Measurements from ENCODE around the gene ETS1. TPM values are rescaled to one million over a fixed set of nuclear protein-coding genes. Genes with fewer than 3 reads are reported as not detected.

The ETS1 gene
- total RNA-seq, 1 experiment from 2014 or later: 3.7 TPM

DNA sequence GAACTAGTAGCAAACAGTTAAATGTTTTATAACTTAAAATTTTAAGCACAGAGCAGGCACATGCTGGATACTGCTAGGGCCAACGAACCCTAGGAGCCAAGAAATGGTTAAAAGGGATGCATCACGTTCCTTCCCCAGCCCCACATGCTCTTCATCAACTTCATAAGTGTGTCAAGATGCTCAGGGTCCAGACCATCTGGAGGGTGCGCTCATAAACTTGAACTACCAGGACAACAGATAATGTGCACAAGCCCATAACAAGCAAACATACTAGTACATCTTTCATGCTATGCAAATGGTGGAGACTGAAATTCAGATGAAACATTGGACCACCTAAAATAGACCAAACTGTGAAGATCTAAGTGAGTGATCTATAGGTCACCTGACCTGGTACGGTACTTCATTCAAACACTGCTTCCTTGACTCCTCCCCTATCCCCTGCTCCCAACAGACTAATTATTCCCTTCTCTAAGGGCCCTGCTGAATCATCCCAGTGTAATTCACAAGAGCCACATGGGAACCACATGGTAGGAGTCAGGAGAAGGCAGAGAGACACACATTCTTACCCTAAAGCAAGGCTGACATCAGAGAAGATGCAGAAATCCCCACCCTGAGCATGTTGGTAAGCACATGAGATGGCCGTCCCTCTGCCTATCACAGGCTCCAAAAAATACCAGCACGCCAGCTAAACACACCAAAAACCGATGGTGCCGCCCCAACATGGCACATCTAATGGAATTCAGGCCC lies 83.9 kb downstream of the ETS1 start:
- Histone ChIP-seq H3K27me3 (replicated peaks; ENCODE audit: insufficient read depth, low read depth, low read length, poor library complexity) (peaks cover 64% of the 10 kb centered on the region), H3K4me1 (ENCODE audit: insufficient read depth, low read length, poor library complexity, severe bottlenecking) (no peaks in the 10 kb centered on the region), H3K9me3 (ENCODE audit: low read depth, low read length, poor library complexity, severe bottlenecking) (no peaks in the 10 kb centered on the region), H3K4me3 (ENCODE audit: low read depth, low read length, poor library complexity, severe bottlenecking) (no peak overlapping the region), H3K36me3 (ENCODE audit: insufficient read depth, low read length, poor library complexity, severe bottlenecking) (no peaks in the 10 kb centered on the region), H3K27ac (ENCODE audit: low read depth, low read length, poor library complexity, severe bottlenecking) (no peak overlapping the region)
- ChIA-PET CTCF (no interaction called here), POLR2A (ENCODE audit: low non-redundant PET) (no interaction called here)
- no TSS peak for BruUV-seq (replicated peaks)
- intact Hi-C loops (cut with micrococcal nuclease; ENCODE audit: unreplicated experiment): no loop called here
- TF ChIP-seq EZH2 (IDR thresholded peaks at IDR 0.05; ENCODE audit: borderline replicate concordance, low read depth, low read length, poor library complexity, severe bottlenecking): no peak
- TF ChIP-seq, protein P1, sequence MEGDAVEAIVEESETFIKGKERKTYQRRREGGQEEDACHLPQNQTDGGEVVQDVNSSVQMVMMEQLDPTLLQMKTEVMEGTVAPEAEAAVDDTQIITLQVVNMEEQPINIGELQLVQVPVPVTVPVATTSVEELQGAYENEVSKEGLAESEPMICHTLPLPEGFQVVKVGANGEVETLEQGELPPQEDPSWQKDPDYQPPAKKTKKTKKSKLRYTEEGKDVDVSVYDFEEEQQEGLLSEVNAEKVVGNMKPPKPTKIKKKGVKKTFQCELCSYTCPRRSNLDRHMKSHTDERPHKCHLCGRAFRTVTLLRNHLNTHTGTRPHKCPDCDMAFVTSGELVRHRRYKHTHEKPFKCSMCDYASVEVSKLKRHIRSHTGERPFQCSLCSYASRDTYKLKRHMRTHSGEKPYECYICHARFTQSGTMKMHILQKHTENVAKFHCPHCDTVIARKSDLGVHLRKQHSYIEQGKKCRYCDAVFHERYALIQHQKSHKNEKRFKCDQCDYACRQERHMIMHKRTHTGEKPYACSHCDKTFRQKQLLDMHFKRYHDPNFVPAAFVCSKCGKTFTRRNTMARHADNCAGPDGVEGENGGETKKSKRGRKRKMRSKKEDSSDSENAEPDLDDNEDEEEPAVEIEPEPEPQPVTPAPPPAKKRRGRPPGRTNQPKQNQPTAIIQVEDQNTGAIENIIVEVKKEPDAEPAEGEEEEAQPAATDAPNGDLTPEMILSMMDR (conservative IDR thresholded peaks at IDR 0.05; ENCODE audit: low read depth, low read length): no peak
- DNase-seq (ENCODE audit: low spot score): peak; percentile 32

GRCh38 chr11:128502726-128503125 lies 84.6 kb downstream of the ETS1 start:
- intact Hi-C loops (cut with micrococcal nuclease; ENCODE audit: unreplicated experiment): no loop called here
- no peaks in the 10 kb centered on the region for H3K9me3 ChIP-seq (ENCODE audit: low read depth, low read length, poor library complexity, severe bottlenecking)
- ChIA-PET CTCF (no interaction called here), POLR2A (ENCODE audit: low non-redundant PET) (no interaction called here)
- no TSS peak for BruUV-seq (replicated peaks)
- TF ChIP-seq EZH2 (IDR thresholded peaks at IDR 0.05; ENCODE audit: borderline replicate concordance, low read depth, low read length, poor library complexity, severe bottlenecking): no peak
- TF ChIP-seq, protein P1 (conservative IDR thresholded peaks at IDR 0.05; ENCODE audit: low read depth, low read length): no peak
- no peak for DNase-seq (ENCODE audit: low spot score)
- peaks cover 64% of the 10 kb centered on the region for H3K27me3 ChIP-seq (replicated peaks; ENCODE audit: insufficient read depth, low read depth, low read length, poor library complexity)
- H3K4me1 ChIP-seq (ENCODE audit: insufficient read depth, low read length, poor library complexity, severe bottlenecking): no peaks in the 10 kb centered on the region
- no peaks in the 10 kb centered on the region for H3K36me3 ChIP-seq (ENCODE audit: insufficient read depth, low read length, poor library complexity, severe bottlenecking)
- no peak overlapping the region for H3K4me3 ChIP-seq (ENCODE audit: low read depth, low read length, poor library complexity, severe bottlenecking)
- H3K27ac ChIP-seq (ENCODE audit: low read depth, low read length, poor library complexity, severe bottlenecking): no peak overlapping the region

DNA sequence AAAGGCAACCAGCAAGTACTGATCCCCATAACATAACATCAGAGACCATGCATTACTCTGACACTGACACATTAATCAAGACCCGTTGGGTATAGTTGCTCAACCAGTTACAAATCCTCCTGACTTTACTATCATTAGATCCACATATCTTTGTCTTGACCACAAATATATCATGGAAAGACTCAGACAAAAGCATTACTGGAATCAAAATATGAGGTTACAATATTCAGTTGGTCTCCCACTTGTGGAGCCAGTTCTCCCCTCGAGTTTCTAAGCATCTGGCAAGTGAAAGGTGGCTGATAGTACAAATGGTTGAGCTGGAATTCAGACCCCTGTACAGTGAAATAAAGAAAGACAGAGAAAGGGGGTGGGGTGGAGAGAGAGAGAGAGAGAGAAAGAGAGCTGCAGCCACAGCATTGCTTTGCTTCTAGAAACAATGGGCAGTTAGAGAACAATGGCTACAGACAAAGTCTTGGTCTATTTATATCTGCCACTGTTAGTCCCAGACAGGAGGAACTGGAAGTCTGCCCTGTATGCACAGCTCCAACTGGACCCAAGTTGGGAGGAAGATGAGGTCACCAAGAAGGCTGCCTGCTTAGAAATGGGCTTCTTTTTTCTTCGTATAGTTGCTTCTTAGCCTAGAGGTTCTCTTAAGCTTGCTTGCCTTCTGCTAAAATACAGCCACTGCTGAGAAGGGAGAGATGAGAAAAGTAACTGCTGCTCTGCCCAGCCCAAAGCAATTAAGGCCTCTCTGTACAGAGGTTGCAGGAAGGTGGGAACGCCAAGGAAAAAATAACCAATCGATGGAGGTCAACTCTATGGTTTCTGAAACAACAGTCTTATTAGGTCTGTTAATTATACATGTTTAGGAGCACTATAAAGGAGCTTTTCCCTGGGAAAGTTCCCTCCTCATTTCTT lies 85.5 kb downstream of the ETS1 start:
- Histone ChIP-seq H3K27ac (ENCODE audit: low read depth, low read length, poor library complexity, severe bottlenecking) (no peak overlapping the region), H3K27me3 (replicated peaks; ENCODE audit: insufficient read depth, low read depth, low read length, poor library complexity) (peaks cover 64% of the 10 kb centered on the region), H3K36me3 (ENCODE audit: insufficient read depth, low read length, poor library complexity, severe bottlenecking) (no peaks in the 10 kb centered on the region), H3K9me3 (ENCODE audit: low read depth, low read length, poor library complexity, severe bottlenecking) (no peaks in the 10 kb centered on the region), H3K4me3 (ENCODE audit: low read depth, low read length, poor library complexity, severe bottlenecking) (no peak overlapping the region), H3K4me1 (ENCODE audit: insufficient read depth, low read length, poor library complexity, severe bottlenecking) (no peaks in the 10 kb centered on the region)
- no TSS peak for BruUV-seq (replicated peaks)
- ChIA-PET CTCF (no interaction called here), POLR2A (ENCODE audit: low non-redundant PET) (no interaction called here)
- TF ChIP-seq, protein P1 (conservative IDR thresholded peaks at IDR 0.05; ENCODE audit: low read depth, low read length): no peak
- TF ChIP-seq EZH2 (IDR thresholded peaks at IDR 0.05; ENCODE audit: borderline replicate concordance, low read depth, low read length, poor library complexity, severe bottlenecking): no peak
- intact Hi-C loops (cut with micrococcal nuclease; ENCODE audit: unreplicated experiment): no loop called here
- DNase-seq (ENCODE audit: low spot score): no peak

Data from A673 (cell line).